BJ (cell line): ENCODE measurements around the gene SBSN. TPM values are rescaled to one million over a fixed set of nuclear protein-coding genes. Genes with fewer than 3 reads are reported as not detected.

Experiments
- CTCF ChIA-PET: fragments of 350-600 bp; formaldehyde crosslinking; extraction: SDS; loops from one replicate; lab custom pipeline; 2021; ENCODE audit warnings: antibody characterized with exemption, inconsistent platforms; lab: Yijun Ruan, JAX
- POLR2A ChIA-PET: fragments of 300-600 bp; sonication (Branson Sonifier 250); formaldehyde crosslinking; extraction: SDS; loops from one replicate; lab custom pipeline; 2021; ENCODE audit warnings: antibody characterized with exemption; lab: Charles Lee
- DNase-seq: peaks from one replicate; pipeline ENCODE4 v3.0.0-alpha.2; 2011; ENCODE audit warnings: low read depth
- H3K27me3 ChIP-seq: 2 replicates; pipeline ENCODE4 v1.6.0; 2011; ENCODE audit warnings: low read length; ENCODE audit not compliant: control insufficient read depth, insufficient read depth
- H3K36me3 ChIP-seq: 2 replicates; pipeline ENCODE4 v1.5.1; 2011; ENCODE audit warnings: low read length; ENCODE audit not compliant: control insufficient read depth, insufficient read depth
- H3K4me3 ChIP-seq: 2 replicates; pipeline ENCODE4 v1.5.1; 2011; ENCODE audit warnings: low read depth, mild to moderate bottlenecking, control low read depth, low read length
- polyA plus RNA-seq: library from polyadenylated mRNA; depleted of rRNA; stranded (reverse); fragments of >200 nt; gene quantifications from 2 replicates; pipeline ENCODE4 v1.2.3, GENCODE V29; 2011
- TF ChIP-seq, protein P1 (sequence below): IDR thresholded peaks from 2 replicates; pipeline ENCODE4 v1.5.1; 2011; ENCODE audit warnings: low read depth, mild to moderate bottlenecking, control low read depth, inconsistent platforms, low read length, moderate library complexity; ENCODE audit not compliant: insufficient read depth

The SBSN gene
- polyA plus RNA-seq, 1 experiment, result 1.6 TPM

DNA sequence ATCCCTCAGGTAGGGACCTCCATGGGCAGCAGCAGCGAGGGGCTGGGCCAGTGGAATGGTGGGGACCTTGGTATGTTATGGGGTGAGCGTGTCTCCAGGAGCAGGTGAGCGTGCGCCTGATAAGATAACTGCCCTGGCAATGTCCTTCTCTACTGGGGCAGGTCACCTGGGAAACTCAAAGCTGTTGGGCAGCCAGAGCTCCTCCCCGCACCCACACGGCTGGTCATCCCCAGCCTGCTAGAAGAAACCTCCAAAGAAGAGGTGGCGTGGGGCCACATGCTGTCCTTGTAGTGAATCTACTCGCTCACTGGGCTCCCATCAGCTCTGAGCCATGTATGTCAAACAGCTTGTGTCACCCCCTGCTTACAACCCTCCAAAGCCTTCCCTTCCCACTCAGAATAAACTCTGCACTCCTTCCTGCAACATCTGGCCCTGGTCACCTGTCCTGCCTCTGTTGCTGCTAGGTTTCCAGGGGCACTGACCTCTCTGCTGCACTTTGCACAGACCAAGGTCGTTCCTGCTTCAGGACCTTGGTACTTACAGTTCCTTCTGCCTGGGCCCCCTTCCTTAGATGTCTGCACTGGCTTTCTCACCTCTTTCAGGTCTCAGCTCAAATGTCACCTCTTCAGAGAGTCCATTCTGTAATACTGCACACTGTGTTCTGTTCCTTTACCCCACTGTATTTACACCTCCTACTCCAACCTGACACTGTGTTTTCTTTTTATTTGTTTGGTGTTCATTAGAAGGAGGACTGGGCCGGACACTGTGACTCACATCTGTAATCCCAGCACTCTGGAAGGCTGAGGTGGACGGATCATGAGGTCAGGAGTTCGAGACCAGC, 37.1 kb upstream of the SBSN start:
- CTCF ChIA-PET, result interaction anchor here (1.3 to 1.6 kb wide), 2 partner anchors 9 to 15 kb away, joined by 3 to 7 read pairs; no protein-coding TSS in a partner anchor
- TF ChIP-seq, protein P1, sequence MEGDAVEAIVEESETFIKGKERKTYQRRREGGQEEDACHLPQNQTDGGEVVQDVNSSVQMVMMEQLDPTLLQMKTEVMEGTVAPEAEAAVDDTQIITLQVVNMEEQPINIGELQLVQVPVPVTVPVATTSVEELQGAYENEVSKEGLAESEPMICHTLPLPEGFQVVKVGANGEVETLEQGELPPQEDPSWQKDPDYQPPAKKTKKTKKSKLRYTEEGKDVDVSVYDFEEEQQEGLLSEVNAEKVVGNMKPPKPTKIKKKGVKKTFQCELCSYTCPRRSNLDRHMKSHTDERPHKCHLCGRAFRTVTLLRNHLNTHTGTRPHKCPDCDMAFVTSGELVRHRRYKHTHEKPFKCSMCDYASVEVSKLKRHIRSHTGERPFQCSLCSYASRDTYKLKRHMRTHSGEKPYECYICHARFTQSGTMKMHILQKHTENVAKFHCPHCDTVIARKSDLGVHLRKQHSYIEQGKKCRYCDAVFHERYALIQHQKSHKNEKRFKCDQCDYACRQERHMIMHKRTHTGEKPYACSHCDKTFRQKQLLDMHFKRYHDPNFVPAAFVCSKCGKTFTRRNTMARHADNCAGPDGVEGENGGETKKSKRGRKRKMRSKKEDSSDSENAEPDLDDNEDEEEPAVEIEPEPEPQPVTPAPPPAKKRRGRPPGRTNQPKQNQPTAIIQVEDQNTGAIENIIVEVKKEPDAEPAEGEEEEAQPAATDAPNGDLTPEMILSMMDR, result no peak
- no peak for DNase-seq
- Histone ChIP-seq H3K27me3 (peaks cover 5% of the 10 kb centered on the region; the same call in 1 of the 2 replicates), H3K36me3 (no peaks in the 10 kb centered on the region), H3K4me3 (no peak overlapping the region)
- POLR2A ChIA-PET, result no interaction called here

DNA sequence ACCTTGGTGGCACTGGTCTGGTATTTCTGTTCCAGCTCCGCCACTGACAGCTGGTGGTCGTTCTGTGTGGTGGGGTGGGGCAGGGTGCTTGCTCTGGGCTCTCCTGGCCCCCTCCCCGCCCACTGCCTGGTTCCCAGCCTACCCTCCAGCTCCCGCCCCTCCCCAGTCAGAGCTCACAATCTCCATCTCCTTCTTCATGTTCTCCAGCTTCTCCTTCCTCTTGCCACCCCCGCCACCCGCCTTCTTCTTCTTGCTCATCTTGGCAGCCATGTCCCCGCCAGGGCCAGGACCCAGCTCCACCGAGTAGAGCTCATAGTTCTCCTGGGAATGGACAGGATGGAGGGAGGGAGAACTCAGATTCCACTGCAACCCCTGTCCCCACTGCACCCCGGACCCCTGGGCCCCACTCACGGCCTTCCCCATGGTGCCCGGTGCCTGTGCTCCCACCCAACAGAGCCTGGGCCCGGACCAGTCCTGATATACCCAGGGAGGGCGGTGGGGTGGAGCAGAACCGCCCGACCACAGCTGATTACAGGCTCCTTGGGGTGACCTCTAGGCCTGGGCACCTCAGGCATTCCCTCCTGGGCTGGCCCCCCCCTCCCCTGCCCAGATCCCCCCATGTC, 35.2 kb upstream of the SBSN start, which contains the start of gene ATP4A:
Gene ATP4A, minus strand, starts transcription at position 452 of the 623 bp plus-strand sequence. Its CDS starts 29 bp downstream, at position 423.
- no peaks in the 10 kb centered on the region for H3K36me3 ChIP-seq
- DNase-seq, result no peak
- CTCF ChIA-PET, result interaction anchor here (0.7 kb wide), 1 partner anchor 35 kb away, joined by 3 read pairs; no protein-coding TSS in a partner anchor
- H3K4me3 ChIP-seq, result no peak within 1 kb of the TSS
- peaks cover 13% of the 10 kb centered on the region for H3K27me3 ChIP-seq
- TF ChIP-seq, protein P1, result no peak
- POLR2A ChIA-PET, result no interaction called here

DNA sequence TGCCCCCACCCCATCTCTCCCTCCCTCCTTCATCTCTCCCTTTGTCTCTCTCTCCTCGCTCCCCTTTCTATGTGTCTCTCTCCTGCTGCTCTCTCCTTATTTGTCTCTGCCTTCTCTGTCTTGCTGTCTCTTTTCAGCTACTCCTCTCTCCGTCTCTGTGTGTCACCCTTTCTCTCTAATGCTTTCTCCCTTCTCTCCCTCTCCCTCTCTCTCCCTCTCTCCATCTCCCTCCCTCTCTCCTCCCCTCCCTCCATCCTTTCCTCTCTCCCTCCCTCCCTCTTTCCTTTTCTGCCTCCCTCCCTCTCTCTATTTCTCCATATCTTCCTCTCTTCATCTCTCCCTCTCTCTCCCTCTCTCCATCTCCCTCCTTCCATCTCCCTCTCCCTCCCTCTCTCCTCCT, 34.7 kb upstream of the SBSN start:
- TF ChIP-seq, protein P1, result no peak
- Histone ChIP-seq H3K27me3 (peaks cover 13% of the 10 kb centered on the region), H3K4me3 (no peak overlapping the region), H3K36me3 (no peaks in the 10 kb centered on the region)
- POLR2A ChIA-PET, result no interaction called here
- DNase-seq, result no peak
- CTCF ChIA-PET, result interaction anchor here (0.7 kb wide), 1 partner anchor 35 kb away, joined by 3 read pairs; no protein-coding TSS in a partner anchor

DNA sequence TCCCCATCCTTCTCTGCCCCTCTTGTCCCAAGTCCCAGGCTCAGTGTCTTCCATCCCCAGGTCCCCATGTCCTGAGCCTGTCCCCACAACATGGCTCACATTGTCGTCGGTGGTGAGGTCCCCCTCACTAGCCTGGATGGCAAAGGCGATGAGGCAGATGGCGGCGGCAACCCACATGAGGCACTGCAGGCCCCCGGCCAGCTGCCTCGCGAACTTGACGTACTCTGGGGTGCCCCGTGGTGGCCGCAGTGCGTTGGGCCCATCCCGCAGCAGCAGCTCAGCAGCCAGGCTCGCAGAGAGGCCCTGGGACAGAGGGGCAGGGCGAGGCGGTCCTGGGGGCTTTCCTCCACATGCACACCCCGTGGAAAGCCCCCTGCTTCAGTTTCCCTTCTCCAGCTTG, 34.2 kb upstream of the SBSN start:
- H3K36me3 ChIP-seq, result no peaks in the 10 kb centered on the region
- peaks cover 13% of the 10 kb centered on the region for H3K27me3 ChIP-seq
- H3K4me3 ChIP-seq, result no peak overlapping the region
- DNase-seq, result no peak
- ChIA-PET POLR2A (no interaction called here), CTCF (interaction anchor here (0.6 kb wide), 1 partner anchor 443 kb away, joined by 3 read pairs; no protein-coding TSS in a partner anchor)
- TF ChIP-seq, protein P1, result no peak

DNA sequence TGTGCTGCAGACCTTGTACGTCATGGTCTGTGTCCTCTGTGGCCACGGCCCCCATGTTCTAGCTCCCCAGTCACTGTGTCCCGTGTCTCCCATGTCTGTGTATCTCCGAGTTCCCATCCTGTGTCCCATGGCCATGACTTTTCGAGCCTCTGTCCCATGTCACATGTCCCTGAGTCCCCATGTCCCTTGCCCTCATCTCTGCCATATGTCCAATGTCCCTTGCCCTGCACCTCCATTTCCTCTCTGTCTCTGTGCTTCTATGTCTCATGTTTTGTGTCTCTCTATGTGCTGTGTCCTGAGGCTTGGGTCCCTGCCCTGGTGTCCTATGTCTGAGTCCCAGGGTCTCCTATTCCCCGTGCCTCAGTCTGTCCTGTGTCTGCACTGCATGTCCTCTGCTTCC, 33.3 kb upstream of the SBSN start:
- H3K27me3 ChIP-seq, result peaks cover 13% of the 10 kb centered on the region
- ChIA-PET POLR2A (no interaction called here), CTCF (interaction anchor here (1.7 kb wide), 1 partner anchor 13 kb away, joined by 7 read pairs; no protein-coding TSS in a partner anchor)
- no peak for DNase-seq
- no peak overlapping the region for H3K4me3 ChIP-seq
- H3K36me3 ChIP-seq, result no peaks in the 10 kb centered on the region
- TF ChIP-seq, protein P1, result no peak
